ENCODE data around the gene SPOCK1. TPM values are rescaled to one million over a fixed set of nuclear protein-coding genes. Genes with fewer than 3 reads are reported as not detected.

The SPOCK1 gene
- total RNA-seq, 1 donor: 231 TPM

- Histone ChIP-seq H3K27me3 (ENCODE audit: insufficient read depth, low read length) (no peaks in the 10 kb centered on the region), H3K36me3 (ENCODE audit: insufficient read depth, low read length) (no peaks in the 10 kb centered on the region), H3K79me2 (ENCODE audit: insufficient read depth, low read length) (peaks cover 8% of the 10 kb centered on the region), H3K27ac (ENCODE audit: low read depth, low read length) (peak overlapping the region; percentile 98), H3K4me2 (ENCODE audit: insufficient read depth, low read length) (no peak overlapping the region), H4K20me1 (ENCODE audit: insufficient read depth, low read length) (no peaks in the 10 kb centered on the region), H3K9me3 (ENCODE audit: low read depth, low read length) (no peaks in the 10 kb centered on the region), H3K4me1 (ENCODE audit: insufficient read depth, low read length) (peaks cover 47% of the 10 kb centered on the region), H2AFZ (ENCODE audit: low read length) (no peak overlapping the region), H3K4me3 (ENCODE audit: insufficient read depth, low read length) (no peak overlapping the region)
- no peak for TF ChIP-seq CTCF (IDR thresholded peaks at IDR 0.05; ENCODE audit: extremely low read depth, low read depth, low read length)
- DNase-seq (ENCODE audit: insufficient read length, low spot score, missing footprints): no peak
These were observed 351.0 kb downstream of the SPOCK1 start for GRCh38 chr5:137148159-137148558.

- H3K36me3 ChIP-seq (ENCODE audit: insufficient read depth, low read length): no peaks in the 10 kb centered on the region
- peaks cover 55% of the 10 kb centered on the region for H3K4me1 ChIP-seq (ENCODE audit: insufficient read depth, low read length)
- no peaks in the 10 kb centered on the region for H3K9me3 ChIP-seq (ENCODE audit: low read depth, low read length)
- H3K27me3 ChIP-seq (ENCODE audit: insufficient read depth, low read length): no peaks in the 10 kb centered on the region
- no peaks in the 10 kb centered on the region for H4K20me1 ChIP-seq (ENCODE audit: insufficient read depth, low read length)
- H3K27ac ChIP-seq (ENCODE audit: low read depth, low read length): peak overlapping the region; percentile 98
- TF ChIP-seq CTCF (IDR thresholded peaks at IDR 0.05; ENCODE audit: extremely low read depth, low read depth, low read length): no peak
- no peak overlapping the region for H3K4me2 ChIP-seq (ENCODE audit: insufficient read depth, low read length)
- peaks cover 8% of the 10 kb centered on the region for H3K79me2 ChIP-seq (ENCODE audit: insufficient read depth, low read length)
- H3K4me3 ChIP-seq (ENCODE audit: insufficient read depth, low read length): no peak overlapping the region
- no peak for DNase-seq (ENCODE audit: insufficient read length, low spot score, missing footprints)
- H2AFZ ChIP-seq (ENCODE audit: low read length): no peak overlapping the region
These were observed 351.8 kb downstream of the SPOCK1 start for GRCh38 chr5:137147346-137147745.

- Histone ChIP-seq H3K27me3 (ENCODE audit: insufficient read depth, low read length) (no peaks in the 10 kb centered on the region), H4K20me1 (ENCODE audit: insufficient read depth, low read length) (no peaks in the 10 kb centered on the region), H3K9me3 (ENCODE audit: low read depth, low read length) (no peaks in the 10 kb centered on the region), H3K27ac (ENCODE audit: low read depth, low read length) (peak overlapping the region; percentile 98), H2AFZ (ENCODE audit: low read length) (no peak overlapping the region), H3K4me3 (ENCODE audit: insufficient read depth, low read length) (peak overlapping the region; percentile 44), H3K79me2 (ENCODE audit: insufficient read depth, low read length) (peaks cover 8% of the 10 kb centered on the region), H3K36me3 (ENCODE audit: insufficient read depth, low read length) (no peaks in the 10 kb centered on the region), H3K4me2 (ENCODE audit: insufficient read depth, low read length) (peak overlapping the region; percentile 76), H3K4me1 (ENCODE audit: insufficient read depth, low read length) (peaks cover 64% of the 10 kb centered on the region)
- TF ChIP-seq CTCF (IDR thresholded peaks at IDR 0.05; ENCODE audit: extremely low read depth, low read depth, low read length): no peak
- DNase-seq (ENCODE audit: insufficient read length, low spot score, missing footprints): peak; percentile 90
These were observed 352.7 kb downstream of the SPOCK1 start for GRCh38 chr5:137146402-137146890.

GRCh38 chr5:137145721-137146120, 353.4 kb downstream of the SPOCK1 start:
- no peak for TF ChIP-seq CTCF (IDR thresholded peaks at IDR 0.05; ENCODE audit: extremely low read depth, low read depth, low read length)
- no peak overlapping the region for H3K4me3 ChIP-seq (ENCODE audit: insufficient read depth, low read length)
- H4K20me1 ChIP-seq (ENCODE audit: insufficient read depth, low read length): no peaks in the 10 kb centered on the region
- peak overlapping the region; percentile 98 for H3K27ac ChIP-seq (ENCODE audit: low read depth, low read length)
- H3K79me2 ChIP-seq (ENCODE audit: insufficient read depth, low read length): peaks cover 8% of the 10 kb centered on the region
- peak overlapping the region; percentile 76 for H3K4me2 ChIP-seq (ENCODE audit: insufficient read depth, low read length)
- no peaks in the 10 kb centered on the region for H3K27me3 ChIP-seq (ENCODE audit: insufficient read depth, low read length)
- no peaks in the 10 kb centered on the region for H3K9me3 ChIP-seq (ENCODE audit: low read depth, low read length)
- H2AFZ ChIP-seq (ENCODE audit: low read length): no peak overlapping the region
- peak; percentile 39 for DNase-seq (ENCODE audit: insufficient read length, low spot score, missing footprints)
- no peaks in the 10 kb centered on the region for H3K36me3 ChIP-seq (ENCODE audit: insufficient read depth, low read length)
- H3K4me1 ChIP-seq (ENCODE audit: insufficient read depth, low read length): peaks cover 70% of the 10 kb centered on the region
